HG03045 (cell line): Measurements from ENCODE around the gene GPSM1.

ENCODE experiments used
- ATAC-seq: cut with Tn5 transposase; IDR thresholded peaks from one replicate; pipeline ENCODE4 v1.9.1; 2021; ENCODE audit warnings: mild to moderate bottlenecking, moderate library complexity; ENCODE audit not compliant: unreplicated experiment

Gene GPSM1

DNA sequence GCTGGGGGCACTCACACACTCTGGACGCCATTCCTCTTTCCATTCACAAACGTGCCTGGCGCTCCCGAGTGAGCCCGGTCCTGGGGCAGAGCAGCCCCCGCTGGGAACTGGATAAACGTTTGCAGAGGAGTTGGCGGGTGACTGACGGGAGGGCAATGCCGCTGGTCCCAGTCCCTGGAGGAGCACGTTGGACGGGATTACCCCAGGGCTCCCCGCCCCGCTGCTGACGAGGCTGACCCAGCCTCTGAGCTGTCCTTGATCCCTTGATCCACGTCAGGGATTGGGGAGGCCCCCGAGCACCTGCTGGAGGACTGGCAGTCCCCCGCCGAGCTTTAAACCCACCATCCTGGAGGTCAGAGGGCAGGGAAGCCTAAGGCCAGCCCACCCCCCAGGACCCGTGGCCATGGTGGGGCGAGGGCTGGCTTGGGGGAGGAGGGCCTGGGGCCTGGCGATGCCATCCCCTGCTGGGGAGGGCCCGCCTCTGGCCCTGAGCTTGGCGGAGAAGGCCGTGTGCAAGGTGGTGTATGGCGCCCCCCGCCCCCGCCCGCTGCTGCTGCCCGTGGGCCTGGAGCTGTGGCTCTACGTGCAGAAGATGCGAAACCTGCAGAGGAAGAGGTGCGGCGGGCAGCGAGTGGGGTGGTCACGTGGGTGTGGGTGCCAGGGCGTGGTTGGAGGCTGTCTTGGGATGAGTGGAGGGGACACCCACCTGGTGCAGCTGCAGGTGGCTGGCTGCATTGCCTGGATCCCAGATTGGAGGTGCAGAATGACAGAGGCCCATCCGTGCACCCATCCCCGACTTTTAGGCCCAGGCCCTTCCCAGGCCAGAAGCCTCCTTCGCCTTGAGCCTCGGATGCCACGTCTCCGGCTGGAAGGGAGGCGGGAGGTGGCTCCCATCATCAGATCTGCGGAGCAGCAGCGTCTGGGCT lies 4.5 kb downstream of the GPSM1 start:
- no peak for ATAC-seq

DNA sequence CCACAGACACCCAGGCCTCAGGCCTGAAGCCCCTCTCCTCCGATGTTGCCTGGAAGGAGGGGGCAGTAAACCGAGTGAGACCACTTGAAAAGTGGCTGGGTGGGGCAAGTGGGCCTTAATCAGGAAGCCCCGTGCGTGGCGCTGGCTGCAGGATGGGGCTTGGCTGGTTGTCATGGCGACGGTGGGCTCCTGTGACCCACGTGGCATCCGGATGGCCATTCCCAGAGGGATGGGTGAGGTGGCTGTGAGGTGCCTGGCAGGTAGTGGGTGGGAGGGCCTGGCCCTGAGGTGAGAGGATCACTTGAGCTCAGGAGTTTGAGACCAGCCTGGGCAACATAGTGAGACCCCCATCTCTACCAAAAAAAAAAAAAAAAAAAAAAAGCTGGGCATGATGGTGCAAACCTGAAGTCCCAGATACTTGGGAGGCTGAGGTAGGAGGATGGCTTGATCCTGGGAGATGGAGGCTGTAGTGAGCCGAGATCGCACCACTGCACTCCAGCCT lies 5.2 kb downstream of the GPSM1 start:
- no peak for ATAC-seq

GRCh38 chr9:136333045-136333444 lies 5.7 kb downstream of the GPSM1 start:
- no peak for ATAC-seq

DNA sequence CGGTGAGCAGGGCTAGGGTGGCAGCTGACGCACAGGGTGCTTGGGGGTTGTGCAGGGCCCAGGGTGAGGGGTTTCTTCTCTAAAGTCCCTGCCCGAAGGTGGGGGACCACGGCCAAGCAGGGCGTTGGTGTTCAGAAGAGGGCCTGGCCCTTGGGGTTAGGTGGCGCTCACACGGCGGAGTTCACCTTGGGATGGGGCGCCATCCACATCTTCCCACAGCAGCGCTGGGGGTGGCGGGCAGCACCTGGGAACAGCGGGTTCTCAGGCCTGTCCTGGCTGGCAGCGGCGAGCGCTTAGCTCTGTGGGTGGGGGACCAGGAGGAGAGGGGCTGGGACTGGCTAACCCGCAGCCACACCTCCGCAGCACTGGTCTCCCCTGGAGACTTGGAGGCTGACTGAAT lies 6.1 kb downstream of the GPSM1 start:
- ATAC-seq, result no peak

GRCh38 chr9:136334541-136334940 lies 7.2 kb downstream of the GPSM1 start:
- no peak for ATAC-seq

GRCh38 chr9:136335296-136336155 lies 8.2 kb downstream of the GPSM1 start:
- no peak for ATAC-seq

GRCh38 chr9:136336156-136336870 lies 9.0 kb downstream of the GPSM1 start:
- ATAC-seq, result no peak

GRCh38 chr9:136336881-136337280 lies 9.5 kb downstream of the GPSM1 start:
- ATAC-seq, result no peak

- ATAC-seq, result no peak
Observed at GRCh38 chr9:136337416-136338395, 10.4 kb downstream of the GPSM1 start.

DNA sequence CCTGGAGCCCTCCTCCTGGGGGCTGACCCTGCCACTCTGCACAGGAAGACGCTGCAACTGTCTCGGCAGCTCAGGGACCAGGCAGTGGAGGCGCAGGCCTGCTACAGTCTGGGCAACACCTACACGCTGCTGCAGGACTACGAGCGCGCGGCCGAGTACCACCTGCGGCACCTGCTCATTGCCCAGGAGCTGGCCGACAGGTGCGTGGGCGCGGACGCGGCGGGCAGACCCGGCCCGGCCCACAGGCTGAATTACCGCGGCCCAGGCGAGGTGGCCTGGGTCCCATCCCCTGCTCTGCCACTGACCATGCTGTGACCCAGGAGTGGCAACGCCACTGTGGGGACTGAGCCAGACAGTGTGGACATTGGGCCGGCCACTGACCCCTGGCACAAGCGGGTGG lies 11.2 kb downstream of the GPSM1 start:
- no peak for ATAC-seq

DNA sequence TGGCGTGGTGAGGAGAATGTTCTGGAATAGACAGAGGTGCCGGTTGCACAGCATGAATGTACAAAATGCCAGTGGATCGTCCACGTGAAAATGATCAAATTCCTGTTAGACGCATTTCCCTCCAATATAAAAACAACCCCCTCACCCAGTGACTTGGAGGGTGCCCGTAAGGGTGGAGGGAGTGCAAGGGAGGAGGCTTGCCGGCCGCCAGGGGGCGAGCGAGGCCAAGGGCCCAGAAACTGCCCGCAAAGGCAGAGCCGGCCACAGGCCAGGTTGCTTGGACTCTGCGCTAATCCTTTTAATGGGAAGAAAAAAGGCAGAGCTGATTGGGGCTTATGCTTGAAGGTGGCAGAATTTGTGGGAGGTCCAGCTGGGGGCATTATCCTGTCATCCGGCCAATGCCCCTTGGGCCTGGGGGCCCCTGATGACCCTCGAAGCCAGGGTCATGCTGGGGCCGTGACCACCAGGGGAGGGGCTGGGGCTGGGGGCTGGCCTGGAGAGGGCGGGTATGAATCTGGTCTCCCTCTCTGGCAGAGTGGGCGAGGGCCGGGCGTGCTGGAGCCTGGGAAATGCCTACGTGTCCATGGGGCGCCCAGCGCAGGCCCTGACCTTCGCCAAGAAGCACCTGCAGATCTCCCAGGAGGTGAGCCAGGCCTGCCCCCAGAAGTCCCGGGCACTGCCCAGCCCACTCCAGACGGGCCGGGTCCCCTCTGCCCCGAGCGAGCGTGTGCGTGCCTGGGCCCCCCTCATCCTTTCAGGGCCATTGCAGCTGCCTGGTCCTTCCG lies 12.0 kb downstream of the GPSM1 start:
- no peak for ATAC-seq

GRCh38 chr9:136339958-136340310 lies 12.6 kb downstream of the GPSM1 start:
- no peak for ATAC-seq

- no peak for ATAC-seq
Observed at GRCh38 chr9:136340356-136341041, 13.2 kb downstream of the GPSM1 start.

- no peak for ATAC-seq
Observed at GRCh38 chr9:136341042-136341655, 13.8 kb downstream of the GPSM1 start.

GRCh38 chr9:136341769-136342168 lies 14.4 kb downstream of the GPSM1 start:
- no peak for ATAC-seq

DNA sequence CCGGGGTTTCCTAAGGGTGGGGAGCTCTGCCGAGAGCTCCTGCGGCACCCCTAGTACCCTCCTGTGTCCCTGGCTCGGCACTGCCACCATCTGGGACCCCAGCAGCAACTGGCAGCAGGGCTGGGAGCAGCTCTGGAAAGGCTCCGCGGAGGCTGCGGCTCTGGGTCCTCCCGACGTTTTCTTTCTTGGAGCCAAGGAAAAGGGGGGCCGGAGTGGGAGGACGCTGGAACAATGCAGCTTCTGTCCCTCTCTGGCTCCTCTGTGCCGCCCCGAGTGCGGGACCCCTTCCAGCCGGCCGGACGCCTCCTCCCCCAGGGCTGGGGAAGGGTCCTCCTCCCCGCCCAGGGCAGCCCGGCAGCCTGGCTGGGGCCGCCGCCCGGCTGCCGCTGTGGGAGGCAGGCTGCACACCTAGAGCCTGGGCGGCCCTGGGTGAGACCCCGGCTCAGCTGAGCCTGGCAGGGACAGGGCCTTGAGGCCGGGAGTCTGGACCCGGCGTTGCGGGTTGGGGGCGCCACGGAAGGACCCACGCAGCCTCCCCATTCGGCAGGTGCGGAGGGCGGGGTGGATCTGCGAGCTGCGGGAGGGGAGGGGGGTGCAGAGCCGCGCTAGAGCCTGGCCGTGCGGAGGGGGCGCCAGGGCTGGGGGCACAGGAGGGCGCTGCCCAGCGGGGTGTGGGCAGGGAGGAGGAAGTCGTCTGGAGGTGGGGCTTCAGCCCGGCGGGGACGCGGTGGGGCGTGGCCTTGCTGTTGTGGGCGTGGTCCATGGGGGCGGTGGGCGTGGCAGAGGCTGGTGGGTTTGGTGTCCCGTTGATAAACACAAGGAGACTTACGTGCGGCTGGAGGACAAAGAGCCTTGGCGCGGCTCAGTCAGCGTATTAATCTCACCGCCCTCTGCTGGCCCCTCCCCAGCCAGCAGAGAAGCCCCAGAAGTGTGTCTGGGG lies 15.1 kb downstream of the GPSM1 start:
- no peak for ATAC-seq
